HG03575 (cell line): ENCODE measurements around the gene CASP8.

Experiments used
- ATAC-seq: cut with Tn5 transposase; IDR thresholded peaks from one replicate; pipeline ENCODE4 v1.9.1; 2021; ENCODE audit not compliant: unreplicated experiment, insufficient number of reproducible peaks, low FRiP score; ENCODE audit errors: extremely low read depth

Gene CASP8

GRCh38 chr2:201313362-201313761 lies 53.0 kb downstream of the CASP8 start:
- ATAC-seq, result no peak

GRCh38 chr2:201319511-201319910 lies 59.2 kb downstream of the CASP8 start:
- ATAC-seq, result no peak

- ATAC-seq, result no peak
These were observed 59.9 kb downstream of the CASP8 start for GRCh38 chr2:201320257-201320656.

- no peak for ATAC-seq
These were observed 60.4 kb downstream of the CASP8 start for GRCh38 chr2:201320701-201321100.

GRCh38 chr2:201322772-201323171 lies 62.4 kb downstream of the CASP8 start:
- ATAC-seq, result no peak

GRCh38 chr2:201327678-201328077 lies 67.3 kb downstream of the CASP8 start:
- ATAC-seq, result no peak

GRCh38 chr2:201329409-201329808 lies 69.1 kb downstream of the CASP8 start:
- no peak for ATAC-seq
